Osteocyte (in vitro differentiated cells): ENCODE measurements around the gene RAD51. TPM values are rescaled to one million over a fixed set of nuclear protein-coding genes. Genes with fewer than 3 reads are reported as not detected.
A peak's percentile ranks its signal among the peaks of the same experiment; 100 is the strongest.

Experiments used
- DNase-seq: peaks from one replicate; pipeline ENCODE4 v3.0.0; 2021; ENCODE audit warnings: mixed read lengths; ENCODE audit not compliant: unreplicated experiment; ENCODE audit errors: extremely low spot score
- H3K27ac Mint-ChIP-seq: one replicate; pipeline ENCODE4 v1.8.0; 2021; ENCODE audit warnings: mild to moderate bottlenecking, mixed read lengths; ENCODE audit not compliant: unreplicated experiment
- H3K27me3 Mint-ChIP-seq: one replicate; pipeline ENCODE4 v1.8.0; 2021; ENCODE audit warnings: mixed read lengths; ENCODE audit not compliant: unreplicated experiment
- H3K36me3 Mint-ChIP-seq: one replicate; pipeline ENCODE4 v1.8.0; 2021; ENCODE audit warnings: mixed read lengths; ENCODE audit not compliant: unreplicated experiment
- H3K4me1 Mint-ChIP-seq: one replicate; pipeline ENCODE4 v1.8.0; 2021; ENCODE audit warnings: mixed read lengths; ENCODE audit not compliant: unreplicated experiment
- H3K4me3 Mint-ChIP-seq: one replicate; pipeline ENCODE4 v1.8.0; 2021; ENCODE audit warnings: mild to moderate bottlenecking, moderate library complexity, mixed read lengths; ENCODE audit not compliant: unreplicated experiment
- H3K9me3 Mint-ChIP-seq: one replicate; pipeline ENCODE4 v1.8.0; 2021; ENCODE audit warnings: mixed read lengths; ENCODE audit not compliant: unreplicated experiment
- total RNA-seq: library from RNA; stranded (reverse); gene quantifications from 2 replicates; pipeline ENCODE4 v1.2.1, GENCODE V29; 2021
- TF ChIP-seq, protein P1 (sequence below): fragments of 200-600 bp; sonication (generic); IDR thresholded peaks from 2 replicates; pipeline ENCODE4 v1.5.0; 2021; ENCODE audit warnings: antibody characterized with exemption, mild to moderate bottlenecking, moderate library complexity

The RAD51 gene
- total RNA-seq, 1 donor from 2014 or later, result 8.6 TPM

DNA sequence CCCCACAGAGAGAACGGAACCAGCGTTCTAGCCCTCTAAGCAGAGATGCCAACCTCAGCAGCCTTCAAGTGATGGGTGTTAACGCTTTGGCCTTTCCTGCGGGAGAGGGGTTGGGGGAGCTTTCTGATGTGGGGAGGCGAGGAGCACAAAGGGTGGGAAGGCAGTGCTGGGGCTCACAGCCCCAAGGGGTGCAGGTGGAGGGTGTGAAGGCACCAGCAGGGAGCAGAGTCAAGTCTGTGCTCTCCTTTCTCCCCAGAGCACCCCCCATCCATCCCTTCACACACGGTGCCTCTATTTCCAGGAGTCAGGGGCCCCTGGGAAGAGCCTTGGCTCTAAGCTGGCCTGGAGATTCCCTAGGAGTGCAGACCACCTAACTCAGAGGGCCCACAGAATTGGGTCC, 78.9 kb downstream of the RAD51 start:
- Mint-ChIP-seq H3K27me3 (no peaks in the 10 kb centered on the region), H3K4me3 (no peak overlapping the region), H3K27ac (no peak overlapping the region), H3K4me1 (peaks cover 29% of the 10 kb centered on the region), H3K9me3 (no peaks in the 10 kb centered on the region), H3K36me3 (peaks cover 26% of the 10 kb centered on the region)
- DNase-seq, result no peak
- TF ChIP-seq, protein P1, sequence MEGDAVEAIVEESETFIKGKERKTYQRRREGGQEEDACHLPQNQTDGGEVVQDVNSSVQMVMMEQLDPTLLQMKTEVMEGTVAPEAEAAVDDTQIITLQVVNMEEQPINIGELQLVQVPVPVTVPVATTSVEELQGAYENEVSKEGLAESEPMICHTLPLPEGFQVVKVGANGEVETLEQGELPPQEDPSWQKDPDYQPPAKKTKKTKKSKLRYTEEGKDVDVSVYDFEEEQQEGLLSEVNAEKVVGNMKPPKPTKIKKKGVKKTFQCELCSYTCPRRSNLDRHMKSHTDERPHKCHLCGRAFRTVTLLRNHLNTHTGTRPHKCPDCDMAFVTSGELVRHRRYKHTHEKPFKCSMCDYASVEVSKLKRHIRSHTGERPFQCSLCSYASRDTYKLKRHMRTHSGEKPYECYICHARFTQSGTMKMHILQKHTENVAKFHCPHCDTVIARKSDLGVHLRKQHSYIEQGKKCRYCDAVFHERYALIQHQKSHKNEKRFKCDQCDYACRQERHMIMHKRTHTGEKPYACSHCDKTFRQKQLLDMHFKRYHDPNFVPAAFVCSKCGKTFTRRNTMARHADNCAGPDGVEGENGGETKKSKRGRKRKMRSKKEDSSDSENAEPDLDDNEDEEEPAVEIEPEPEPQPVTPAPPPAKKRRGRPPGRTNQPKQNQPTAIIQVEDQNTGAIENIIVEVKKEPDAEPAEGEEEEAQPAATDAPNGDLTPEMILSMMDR, result no peak

DNA sequence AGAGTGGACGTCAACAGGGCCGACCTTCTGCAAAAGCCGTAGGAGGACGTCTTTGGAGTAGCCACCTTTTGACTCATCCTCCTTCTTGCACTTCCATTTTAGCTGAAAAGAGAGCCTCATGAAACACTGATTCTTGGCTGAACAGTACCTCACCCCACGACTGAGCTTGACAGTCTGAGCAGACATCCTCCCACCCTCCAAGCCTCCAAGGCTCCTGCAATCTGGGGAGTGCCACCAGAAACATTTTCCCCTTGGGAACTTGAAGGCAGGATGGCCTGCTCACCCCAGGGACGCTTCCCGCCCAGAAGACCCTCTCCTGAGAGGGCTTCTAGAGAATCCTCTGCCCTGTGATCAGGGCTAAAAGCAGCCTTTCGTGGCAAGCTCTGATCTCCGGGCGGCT, 80.0 kb downstream of the RAD51 start:
- H3K27me3 Mint-ChIP-seq, result no peaks in the 10 kb centered on the region

DNA sequence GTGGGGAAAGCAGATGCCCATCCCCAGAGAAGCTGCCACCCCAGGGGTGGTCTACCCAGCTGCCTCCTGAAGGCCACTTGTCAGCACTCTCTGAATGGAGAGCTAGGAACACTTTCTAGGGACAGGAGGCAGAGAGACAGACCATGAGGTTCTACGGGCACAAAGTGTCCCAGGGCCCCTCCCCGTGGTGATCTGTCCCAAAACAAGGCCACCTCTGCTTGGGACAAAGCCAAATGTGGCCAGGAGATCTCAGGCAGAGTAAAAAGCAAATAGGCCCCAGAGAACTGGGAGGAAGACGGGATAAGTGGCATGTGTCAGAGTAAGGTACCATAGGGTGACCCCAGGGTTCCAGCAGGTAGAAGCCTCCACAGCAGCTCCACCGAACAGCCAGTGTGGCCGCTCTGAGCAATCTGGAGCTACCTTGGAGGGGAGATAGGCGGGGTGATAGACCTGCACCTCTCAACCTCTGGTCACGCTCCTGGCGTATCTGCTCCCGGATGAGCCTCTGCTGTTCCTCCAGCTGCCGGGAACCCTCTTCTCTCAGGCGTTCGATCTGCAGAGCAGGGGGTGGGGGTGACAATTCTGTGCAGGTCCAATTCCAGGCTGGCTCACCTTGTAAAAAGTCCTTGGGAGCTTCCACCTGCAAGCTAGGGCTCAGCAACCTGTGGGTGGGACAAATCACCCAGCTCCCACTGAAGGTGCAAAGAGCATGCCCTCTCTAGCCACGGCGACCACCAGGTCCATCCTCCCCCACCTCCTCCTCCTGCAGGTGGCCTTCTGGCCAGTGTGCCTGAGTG, 81.0 kb downstream of the RAD51 start:
- no peak for DNase-seq
- TF ChIP-seq, protein P1, result no peak
- H3K4me1 Mint-ChIP-seq, result peaks cover 14% of the 10 kb centered on the region
- H3K9me3 Mint-ChIP-seq, result no peaks in the 10 kb centered on the region
- H3K27me3 Mint-ChIP-seq, result no peaks in the 10 kb centered on the region
- no peak overlapping the region for H3K27ac Mint-ChIP-seq
- peaks cover 35% of the 10 kb centered on the region for H3K36me3 Mint-ChIP-seq
- no peak overlapping the region for H3K4me3 Mint-ChIP-seq

More for the DNA sequence above, 80.0 kb downstream of the RAD51 start:
- Mint-ChIP-seq H3K4me1 (peaks cover 20% of the 10 kb centered on the region), H3K27ac (no peak overlapping the region), H3K4me3 (no peak overlapping the region), H3K9me3 (no peaks in the 10 kb centered on the region), H3K36me3 (peaks cover 33% of the 10 kb centered on the region)
- TF ChIP-seq, protein P1, result no peak
- no peak for DNase-seq

DNA sequence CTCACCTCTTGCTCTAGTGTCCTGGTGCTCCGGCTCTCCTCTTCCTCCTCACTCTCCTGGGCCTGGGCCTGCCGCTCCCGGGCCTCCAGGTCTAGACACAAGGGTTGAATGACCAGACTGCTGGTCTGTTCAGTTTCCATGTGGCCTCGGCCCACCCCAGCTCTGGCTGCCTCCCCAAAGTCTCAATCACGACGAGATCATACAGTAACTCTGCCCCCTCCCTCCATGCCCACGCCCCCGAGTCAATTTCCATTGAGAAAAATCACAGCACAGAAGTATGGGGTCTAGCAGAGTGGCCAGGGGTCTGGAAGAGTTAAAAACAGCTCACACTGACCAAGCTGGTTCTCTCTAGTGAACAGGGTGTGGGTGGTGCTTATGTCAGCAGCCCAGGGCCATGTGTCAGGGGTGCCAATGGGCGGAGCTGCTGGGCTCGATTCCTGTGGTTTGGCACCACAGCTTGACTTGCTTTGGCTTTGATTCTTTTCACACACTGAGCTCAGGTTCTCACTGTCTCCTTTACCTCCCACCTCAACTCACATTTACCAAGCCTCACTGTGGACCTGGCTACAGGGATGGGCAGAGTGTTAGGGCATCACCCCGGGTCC, 81.7 kb downstream of the RAD51 start:
- peak overlapping the region; percentile 88 for H3K27ac Mint-ChIP-seq
- no peak overlapping the region for H3K4me3 Mint-ChIP-seq
- no peak for DNase-seq
- TF ChIP-seq, protein P1, result no peak
- no peaks in the 10 kb centered on the region for H3K27me3 Mint-ChIP-seq
- peaks cover 14% of the 10 kb centered on the region for H3K4me1 Mint-ChIP-seq
- H3K36me3 Mint-ChIP-seq, result peaks cover 29% of the 10 kb centered on the region
- H3K9me3 Mint-ChIP-seq, result no peaks in the 10 kb centered on the region

Other genes starting within 250 kb of the RAD51 start
- 46.4 and 48.8 TPM in 2 replicates for gene CHST14, start 224.2 kb upstream of the RAD51 start, total RNA-seq
- 23.9 and 28.3 TPM in 2 replicates for gene CCDC32, start 130.1 kb upstream of the RAD51 start, total RNA-seq
- 9.6 and 11.7 TPM in 2 replicates for gene RPUSD2, start 125.9 kb upstream of the RAD51 start, total RNA-seq
- 5.6 and 6.2 TPM in 2 replicates for gene KNL1, start 100.9 kb upstream of the RAD51 start, total RNA-seq
- gene RMDN3, start 60.1 kb downstream of the RAD51 start, total RNA-seq, result 30.2 and 35.6 TPM in 2 replicates
- gene GCHFR, start 68.9 kb downstream of the RAD51 start, total RNA-seq, result 3.8 and 5.1 TPM in 2 replicates
- gene C15orf62, start 74.8 kb downstream of the RAD51 start, total RNA-seq, result not detected in 2 replicates
- 21.1 and 23.6 TPM in 2 replicates for gene ZFYVE19, start 111.9 kb downstream of the RAD51 start, total RNA-seq
- 38.1 and 39.8 TPM in 2 replicates for gene DNAJC17, start 112.3 kb downstream of the RAD51 start, total RNA-seq
- not detected in 2 replicates for gene PPP1R14D, start 133.5 kb downstream of the RAD51 start, total RNA-seq
- gene SPINT1, start 148.9 kb downstream of the RAD51 start, total RNA-seq, result 5.2 and 5.5 TPM in 2 replicates
- gene RHOV, start 179.1 kb downstream of the RAD51 start, total RNA-seq, result 0.34 and 0.46 TPM in 2 replicates
- gene VPS18, start 199.3 kb downstream of the RAD51 start, total RNA-seq, result 36.7 and 40.5 TPM in 2 replicates
- 0.39 and 0.54 TPM in 2 replicates for gene DLL4, start 234.2 kb downstream of the RAD51 start, total RNA-seq